CD14-positive monocyte (primary cell): ENCODE results near the gene ACLY. TPM values are rescaled to one million over a fixed set of nuclear protein-coding genes. Genes with fewer than 3 reads are reported as not detected.

ENCODE experiments used
- DNase-seq, 3 donors: peaks; one replicate each; pipeline ENCODE4 v3.0.0-alpha.2; 2011 to 2022
- H2AFZ ChIP-seq: 2 replicates; pipeline ENCODE4 v1.6.0; 2012; ENCODE audit warnings: mild to moderate bottlenecking, low read depth, low read length, inconsistent platforms; ENCODE audit not compliant: insufficient read depth, poor library complexity, severe bottlenecking
- H3K27ac ChIP-seq, 2 donors: 1 replicate in 1 of 2; 2 replicates in 1 of 2; pipeline ENCODE4 v1.5.1; 2012 to 2013; ENCODE audit warnings: low read length in 2 of 2, control low read depth in 1 of 2, inconsistent platforms in 1 of 2, low read depth in 1 of 2, mild to moderate bottlenecking in 1 of 2
- H3K27me3 ChIP-seq, 2 donors: one replicate each; pipeline versions ENCODE4 v1.6.0 to v1.6.1; 2011 to 2013; ENCODE audit warnings: low read length in 2 of 2; ENCODE audit not compliant: control insufficient read depth in 2 of 2, insufficient read depth in 2 of 2
- H3K36me3 ChIP-seq, 2 donors: replicated peaks in 1 of 2; 1 replicate in 1 of 2; 2 replicates in 1 of 2; pipeline versions ENCODE4 v1.5.1 to v1.6.1; 2012 to 2013; ENCODE audit warnings: low read length in 2 of 2, control low read depth in 1 of 2, inconsistent platforms in 1 of 2, mild to moderate bottlenecking in 1 of 2; ENCODE audit not compliant: insufficient read depth in 2 of 2, control insufficient read depth in 1 of 2
- H3K4me1 ChIP-seq, 2 donors: 1 replicate in 1 of 2; 2 replicates in 1 of 2; pipeline versions ENCODE4 v1.5.1 to v1.6.1; 2012 to 2013; ENCODE audit warnings: low read length in 2 of 2, control low read depth in 1 of 2, inconsistent platforms in 1 of 2, mild to moderate bottlenecking in 1 of 2, moderate library complexity in 1 of 2; ENCODE audit not compliant: insufficient read depth in 2 of 2, control insufficient read depth in 1 of 2
- H3K4me2 ChIP-seq: replicated peaks from 2 replicates; pipeline ENCODE3; 2012; ENCODE audit warnings: low read length, moderate library complexity, mild to moderate bottlenecking; ENCODE audit not compliant: poor library complexity, severe bottlenecking; ENCODE audit errors: extremely low read depth
- H3K4me3 ChIP-seq, 3 experiments: fragments of 200-600 bp in 1 of 3; sonication (generic) in 1 of 3; replicated peaks in 1 of 3; 1 replicate in 2 of 3; 2 replicates in 1 of 3; pipeline ENCODE4 v1.5.1; 2011 to 2013; ENCODE audit warnings: low read length in 3 of 3, mild to moderate bottlenecking in 3 of 3, control low read depth in 2 of 3, low read depth in 2 of 3, inconsistent platforms in 1 of 3, moderate library complexity in 1 of 3
- H3K79me2 ChIP-seq: 2 replicates; pipeline ENCODE4 v1.6.0; 2012; ENCODE audit warnings: mild to moderate bottlenecking, control low read depth, inconsistent platforms, low read length, moderate library complexity; ENCODE audit not compliant: insufficient read depth
- H3K9ac ChIP-seq: 2 replicates; pipeline ENCODE4 v1.6.0; 2017; ENCODE audit warnings: low read length, mild to moderate bottlenecking; ENCODE audit not compliant: insufficient read depth, poor library complexity, severe bottlenecking
- H3K9me3 ChIP-seq, 2 donors: replicated peaks in 1 of 2; 1 replicate in 1 of 2; 2 replicates in 1 of 2; pipeline versions ENCODE4 v1.5.1 to v1.6.1; 2012 to 2013; ENCODE audit warnings: low read length in 2 of 2, control low read depth in 1 of 2; ENCODE audit not compliant: control insufficient read depth in 1 of 2, insufficient read depth in 1 of 2
- H4K20me1 ChIP-seq: 2 replicates; pipeline ENCODE4 v1.6.0; 2012; ENCODE audit warnings: mild to moderate bottlenecking, low read length, control low read depth, moderate library complexity; ENCODE audit not compliant: insufficient read depth
- H3K27ac Mint-ChIP-seq, 7 donors: one replicate each; pipeline ENCODE4 v1.8.0; 2020; ENCODE audit warnings: mild to moderate bottlenecking in 7 of 7, mixed read lengths in 7 of 7, moderate library complexity in 6 of 7, inconsistent platforms in 2 of 7
- H3K27me3 Mint-ChIP-seq, 3 donors: one replicate each; pipeline ENCODE4 v1.8.0; 2021 to 2022; ENCODE audit warnings: low read depth in 3 of 3, mild to moderate bottlenecking in 3 of 3, mixed read lengths in 3 of 3, moderate library complexity in 3 of 3, inconsistent platforms in 1 of 3
- H3K36me3 Mint-ChIP-seq, 2 donors: one replicate each; pipeline ENCODE4 v1.8.0; 2020; ENCODE audit warnings: mixed read lengths in 2 of 2, inconsistent platforms in 1 of 2, mild to moderate bottlenecking in 1 of 2
- H3K4me1 Mint-ChIP-seq: one replicate; pipeline ENCODE4 v1.8.0; 2020; ENCODE audit warnings: mild to moderate bottlenecking, mixed read lengths
- H3K4me3 Mint-ChIP-seq, 2 donors: one replicate each; pipeline ENCODE4 v1.8.0; 2020; ENCODE audit warnings: mild to moderate bottlenecking in 2 of 2, mixed read lengths in 2 of 2, moderate library complexity in 1 of 2
- H3K9me3 Mint-ChIP-seq, 7 donors: one replicate each; pipeline ENCODE4 v1.8.0; 2020 to 2022; ENCODE audit warnings: mixed read lengths in 7 of 7, mild to moderate bottlenecking in 6 of 7, moderate library complexity in 6 of 7, inconsistent platforms in 2 of 7
- CTCF ChIP-seq: fragments of 200-600 bp; IDR thresholded peaks from one replicate; pipeline ENCODE4 v1.8.0; 2022; ENCODE audit warnings: antibody characterized with exemption, mild to moderate bottlenecking
- WGBS: methylation state at CpG from one replicate; pipeline ENCODE4 v1.1.5; 2013; ENCODE audit warnings: missing lambda C conversion rate; ENCODE audit not compliant: insufficient coverage; 5-methylcytosine and 5-hydroxymethylcytosine counted together
- intact Hi-C, 2 donors: fragments of 100-400 bp; cut with micrococcal nuclease; formaldehyde crosslinking; loops; one replicate each; pipeline versions ENCODE4 v1.15.0 to v1.15.1; 2023
- polyA plus RNA-seq, 3 donors: library from polyadenylated mRNA; depleted of rRNA in 1 of 3; unstranded in 2 of 3; stranded (reverse) in 1 of 3; fragments of 300-500 nt in 2 of 3; fragments of >200 nt in 1 of 3; fragmentation: Illumina TruSeq in 2 of 3; gene quantifications; 1 replicate in 2 of 3; 2 replicates in 1 of 3; pipeline ENCODE4 v1.2.3, GENCODE V29; 2012 to 2021

ACLY gene
- polyA plus RNA-seq, 3 donors: 41.0 to 48.3 (median 45.1) TPM

- Histone ChIP-seq H2AFZ (no peak overlapping the region), H3K27me3 (no peaks in the 10 kb centered on the region), H3K9ac (no peak overlapping the region), H3K4me2 (no peak overlapping the region), H3K4me1 (no peaks in the 10 kb centered on the region), H3K79me2 (no peaks in the 10 kb centered on the region), H3K9me3 (no peaks in the 10 kb centered on the region), H3K4me3 (no peak overlapping the region), H4K20me1 (no peaks in the 10 kb centered on the region), H3K36me3 (no peaks in the 10 kb centered on the region), H3K27ac (no peak overlapping the region)
- no peak for TF ChIP-seq CTCF
- Mint-ChIP-seq H3K27me3 (peaks cover 0 to 4% (median 2%) of the 10 kb centered on the region in 3 donors), H3K36me3 (no peaks in the 10 kb centered on the region), H3K4me1 (no peaks in the 10 kb centered on the region), H3K9me3 (peaks cover 0 to 3% (median 0%) of the 10 kb centered on the region in 7 donors), H3K27ac (no peak overlapping the region), H3K4me3 (no peak overlapping the region)
- WGBS: 100% methylated on average over 2 of the region's 3 CpGs
- no peak for DNase-seq
- intact Hi-C loops: no loop called here
These were observed 24.7 kb upstream of the ACLY start for GRCh38 chr17:41943492-41943891.

- H3K9me3 Mint-ChIP-seq: peaks cover 0 to 3% (median 0%) of the 10 kb centered on the region in 7 donors
- Histone ChIP-seq H3K4me2 (no peak overlapping the region), H4K20me1 (no peaks in the 10 kb centered on the region), H2AFZ (no peak overlapping the region), H3K27me3 (no peaks in the 10 kb centered on the region), H3K9ac (no peak overlapping the region), H3K4me3 (no peak overlapping the region), H3K4me1 (no peaks in the 10 kb centered on the region), H3K27ac (no peak overlapping the region), H3K79me2 (no peaks in the 10 kb centered on the region), H3K36me3 (no peaks in the 10 kb centered on the region), H3K9me3 (no peaks in the 10 kb centered on the region)
- H3K36me3 Mint-ChIP-seq: no peaks in the 10 kb centered on the region
- intact Hi-C loops: no loop called here
- no peak overlapping the region for H3K27ac Mint-ChIP-seq
- no peak for DNase-seq
- WGBS: 100% methylated on average over 3 of the region's 8 CpGs
- no peak for TF ChIP-seq CTCF
- no peak overlapping the region for H3K4me3 Mint-ChIP-seq
- no peaks in the 10 kb centered on the region for H3K4me1 Mint-ChIP-seq
- peaks cover 0 to 4% (median 2%) of the 10 kb centered on the region in 3 donors for H3K27me3 Mint-ChIP-seq
These were observed 24.0 kb upstream of the ACLY start for GRCh38 chr17:41942626-41943373.
